HUES48 (cell line): ENCODE measurements around the gene SP1.
"Not testable (repeated sequence)": the region's sequence is repeated elsewhere in the genome, so short reads cannot be mapped to it uniquely, and the experiment has no call there.

Experiments
- H3K27ac ChIP-seq: one replicate; pipeline ENCODE4 v1.7.0; 2013; ENCODE audit warnings: low read depth, low read length, inconsistent platforms
- H3K27me3 ChIP-seq: 2 replicates; pipeline ENCODE4 v1.6.1; 2013; ENCODE audit warnings: mild to moderate bottlenecking, low read length; ENCODE audit not compliant: control insufficient read depth, insufficient read depth
- H3K36me3 ChIP-seq: 2 replicates; pipeline ENCODE4 v1.6.1; 2013; ENCODE audit warnings: low read length; ENCODE audit not compliant: control insufficient read depth, insufficient read depth
- H3K4me1 ChIP-seq: 2 replicates; pipeline ENCODE4 v1.6.1; 2013; ENCODE audit warnings: mild to moderate bottlenecking, low read length; ENCODE audit not compliant: control insufficient read depth, insufficient read depth
- H3K4me3 ChIP-seq: 2 replicates; pipeline ENCODE4 v1.5.1; 2013; ENCODE audit warnings: mild to moderate bottlenecking, low read depth, low read length
- H3K9ac ChIP-seq: 2 replicates; pipeline ENCODE4 v1.6.1; 2013; ENCODE audit warnings: mild to moderate bottlenecking, low read depth, low read length, moderate library complexity
- H3K9me3 ChIP-seq: 2 replicates; pipeline ENCODE4 v1.6.1; 2013; ENCODE audit warnings: low read length; ENCODE audit not compliant: control insufficient read depth, insufficient read depth

Gene SP1

DNA sequence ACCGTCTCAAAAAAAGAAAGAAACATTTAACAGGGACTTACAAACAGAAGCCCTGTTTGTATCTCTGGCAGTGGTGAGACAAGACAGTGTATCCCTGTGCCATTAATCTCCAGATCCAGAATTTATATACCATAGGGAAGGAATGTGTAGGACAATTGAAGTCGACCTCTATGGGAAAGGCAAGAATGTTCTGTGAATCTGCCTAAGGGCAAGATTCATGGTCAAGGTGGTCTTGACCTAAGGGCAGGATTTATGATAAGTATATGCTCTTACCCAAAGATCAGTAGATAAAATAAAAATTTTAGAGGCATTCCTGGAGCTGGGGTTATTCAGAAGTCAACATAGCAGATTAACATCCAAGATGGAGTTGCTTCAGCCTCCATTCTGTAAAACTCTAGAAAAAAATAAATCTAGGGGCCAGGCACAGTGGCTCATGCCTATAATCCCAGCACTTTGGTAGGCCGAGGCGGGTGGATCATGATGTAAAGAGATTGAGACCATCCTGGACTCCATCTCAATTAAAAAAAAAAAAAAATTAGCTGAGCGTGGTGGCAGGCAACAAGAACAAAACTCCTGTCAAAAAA is 21.0 kb upstream of the SP1 start:
- Histone ChIP-seq H3K4me1 (no peaks in the 10 kb centered on the region), H3K9me3 (no peaks in the 10 kb centered on the region), H3K4me3 (no peak overlapping the region), H3K27me3 (no peaks in the 10 kb centered on the region), H3K36me3 (no peaks in the 10 kb centered on the region), H3K9ac (no peak overlapping the region), H3K27ac (no peak overlapping the region)

- H3K4me1 ChIP-seq, H3K27ac ChIP-seq: not testable (repeated sequence)
These were observed 18.3 kb upstream of the SP1 start for GRCh38 chr12:53361638-53362037.

GRCh38 chr12:53365245-53365904 is 14.6 kb upstream of the SP1 start:
- peaks cover 3% of the 10 kb centered on the region; the same call in 1 of the 2 replicates for H3K4me1 ChIP-seq
- H3K27me3 ChIP-seq = no peaks in the 10 kb centered on the region
- no peak overlapping the region for H3K9ac ChIP-seq
- H3K36me3 ChIP-seq = no peaks in the 10 kb centered on the region
- no peaks in the 10 kb centered on the region for H3K9me3 ChIP-seq
- no peak overlapping the region for H3K27ac ChIP-seq
- no peak overlapping the region for H3K4me3 ChIP-seq

More at GRCh38 chr12:53361638-53362037, 18.3 kb upstream of the SP1 start:
- not testable (repeated sequence) for H3K9me3 ChIP-seq, H3K36me3 ChIP-seq, H3K27me3 ChIP-seq, H3K9ac ChIP-seq, H3K4me3 ChIP-seq

GRCh38 chr12:53373554-53374133 is 6.3 kb upstream of the SP1 start:
- H3K9me3 ChIP-seq, H3K4me3 ChIP-seq, H3K27me3 ChIP-seq, H3K9ac ChIP-seq, H3K36me3 ChIP-seq, H3K27ac ChIP-seq: not testable (repeated sequence)
- H3K4me1 ChIP-seq = peaks cover 14% of the 10 kb centered on the region

GRCh38 chr12:53374277-53374676 is 5.7 kb upstream of the SP1 start:
- H3K27me3 ChIP-seq, H3K27ac ChIP-seq, H3K9ac ChIP-seq, H3K9me3 ChIP-seq, H3K36me3 ChIP-seq, H3K4me3 ChIP-seq: not testable (repeated sequence)
- peaks cover 20% of the 10 kb centered on the region for H3K4me1 ChIP-seq

DNA sequence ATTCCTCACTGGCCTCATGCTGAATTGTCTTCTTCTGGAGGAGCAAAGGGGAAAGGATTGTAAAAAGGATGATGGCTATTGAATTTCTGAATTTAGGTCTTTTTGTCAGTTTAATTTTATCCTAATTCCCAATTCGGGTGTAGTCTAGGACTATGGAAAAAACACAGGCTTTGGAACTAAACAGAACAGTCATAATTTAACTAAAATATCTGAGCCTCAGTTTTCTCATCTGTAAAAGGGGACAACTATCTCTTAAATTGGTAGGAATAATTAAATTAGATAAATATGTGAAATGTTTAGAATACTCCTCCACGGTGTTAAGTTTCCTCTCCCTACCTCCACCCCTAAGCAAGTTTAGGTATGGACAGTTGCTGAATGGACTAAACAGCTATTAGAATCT is 3.2 kb upstream of the SP1 start:
- no peak overlapping the region for H3K4me3 ChIP-seq
- peaks cover 3% of the 10 kb centered on the region; the same call in 1 of the 2 replicates for H3K36me3 ChIP-seq
- H3K9me3 ChIP-seq = no peaks in the 10 kb centered on the region
- H3K27ac ChIP-seq = no peak overlapping the region
- peaks cover 21% of the 10 kb centered on the region for H3K4me1 ChIP-seq
- no peaks in the 10 kb centered on the region for H3K27me3 ChIP-seq
- H3K9ac ChIP-seq = no peak overlapping the region

GRCh38 chr12:53378222-53378621 is 1.8 kb upstream of the SP1 start:
- Histone ChIP-seq H3K27me3 (no peaks in the 10 kb centered on the region), H3K4me3 (no peak overlapping the region), H3K9ac (peak overlapping the region; percentile 87; the same call in 1 of the 2 replicates), H3K36me3 (peaks cover 17% of the 10 kb centered on the region), H3K4me1 (peaks cover 26% of the 10 kb centered on the region), H3K9me3 (no peaks in the 10 kb centered on the region; the same call in 1 of the 2 replicates), H3K27ac (peak overlapping the region; percentile 99)

GRCh38 chr12:53378724-53379388 is 1.1 kb upstream of the SP1 start:
- peak overlapping the region; percentile 99 for H3K27ac ChIP-seq
- peaks cover 23% of the 10 kb centered on the region for H3K36me3 ChIP-seq
- H3K4me3 ChIP-seq = peak overlapping the region; percentile 71
- no peaks in the 10 kb centered on the region for H3K27me3 ChIP-seq
- H3K9ac ChIP-seq = peak overlapping the region; percentile 87
- no peaks in the 10 kb centered on the region; the same call in 1 of the 2 replicates for H3K9me3 ChIP-seq
- peaks cover 26% of the 10 kb centered on the region for H3K4me1 ChIP-seq

DNA sequence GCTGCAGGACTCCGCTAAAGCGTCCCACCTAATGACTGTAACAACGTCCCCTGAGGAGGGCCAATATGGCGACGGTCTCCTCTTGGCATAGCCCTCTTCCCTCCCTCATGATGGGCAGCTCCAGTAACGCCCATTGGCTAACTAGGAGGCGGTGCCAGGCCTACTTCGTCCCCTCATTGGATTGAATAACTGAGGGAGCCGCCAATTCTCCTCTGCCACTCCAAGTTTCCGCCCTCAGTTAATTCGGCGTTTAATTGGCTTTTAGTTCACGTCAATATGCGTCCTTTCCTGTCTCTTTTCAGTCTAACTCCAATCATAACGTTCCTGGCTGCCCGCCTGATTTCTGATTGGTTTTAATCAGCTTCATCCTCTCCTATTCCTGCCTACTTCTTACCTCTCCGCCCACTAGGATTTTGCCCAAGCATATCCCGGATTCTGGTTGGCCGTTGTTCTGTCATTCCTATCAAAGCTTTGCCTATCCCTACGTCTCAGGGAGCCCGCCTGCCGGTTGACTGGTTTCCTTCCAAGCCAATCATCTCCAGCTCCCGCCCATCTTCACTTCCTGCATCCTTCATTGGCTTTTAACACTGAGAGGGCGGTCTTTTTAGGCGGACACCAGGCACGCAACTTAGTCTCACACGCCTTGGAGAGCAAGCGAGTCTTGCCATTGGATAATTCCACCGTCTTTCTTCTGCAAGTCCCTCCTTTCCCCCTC is 430 bp upstream of the SP1 start:
- Histone ChIP-seq H3K4me1 (peaks cover 26% of the 10 kb centered on the region), H3K9ac (peak overlapping the region; percentile 87), H3K27ac (peak overlapping the region; percentile 100), H3K4me3 (peak overlapping the region; percentile 71), H3K27me3 (no peaks in the 10 kb centered on the region), H3K36me3 (peaks cover 27% of the 10 kb centered on the region), H3K9me3 (no peaks in the 10 kb centered on the region; the same call in 1 of the 2 replicates)

- Histone ChIP-seq H3K4me3 (peak overlapping the region; percentile 84), H3K9me3 (no peaks in the 10 kb centered on the region; the same call in 1 of the 2 replicates), H3K27me3 (no peaks in the 10 kb centered on the region), H3K36me3 (peaks cover 33% of the 10 kb centered on the region), H3K4me1 (peaks cover 26% of the 10 kb centered on the region), H3K9ac (peak overlapping the region; percentile 72), H3K27ac (peak overlapping the region; percentile 100)
These were observed 1.1 kb downstream of the SP1 start for GRCh38 chr12:53380794-53381730.
